K562 treated with DMSO at 1 percent for 12 hours (cell line): Measurements from ENCODE around the gene PDP2. TPM values are rescaled to one million over a fixed set of nuclear protein-coding genes. Genes with fewer than 3 reads are reported as not detected.

Experiments
- total RNA-seq: library from RNA; unstranded; fragments of 300-600 nt; gene quantifications from 2 replicates; pipeline ENCODE4 v1.2.3, GENCODE V29; 2022; ENCODE audit not compliant: insufficient read depth

Gene PDP2
- 2.0 and 9.1 TPM in 2 replicates for total RNA-seq

GRCh38 chr16:66880288-66881013 lies at the start of gene PDP2:
PDP2 (plus strand) TSS chr16:66880515; CDS start chr16:66884285, 3,770 bp downstream.

DNA sequence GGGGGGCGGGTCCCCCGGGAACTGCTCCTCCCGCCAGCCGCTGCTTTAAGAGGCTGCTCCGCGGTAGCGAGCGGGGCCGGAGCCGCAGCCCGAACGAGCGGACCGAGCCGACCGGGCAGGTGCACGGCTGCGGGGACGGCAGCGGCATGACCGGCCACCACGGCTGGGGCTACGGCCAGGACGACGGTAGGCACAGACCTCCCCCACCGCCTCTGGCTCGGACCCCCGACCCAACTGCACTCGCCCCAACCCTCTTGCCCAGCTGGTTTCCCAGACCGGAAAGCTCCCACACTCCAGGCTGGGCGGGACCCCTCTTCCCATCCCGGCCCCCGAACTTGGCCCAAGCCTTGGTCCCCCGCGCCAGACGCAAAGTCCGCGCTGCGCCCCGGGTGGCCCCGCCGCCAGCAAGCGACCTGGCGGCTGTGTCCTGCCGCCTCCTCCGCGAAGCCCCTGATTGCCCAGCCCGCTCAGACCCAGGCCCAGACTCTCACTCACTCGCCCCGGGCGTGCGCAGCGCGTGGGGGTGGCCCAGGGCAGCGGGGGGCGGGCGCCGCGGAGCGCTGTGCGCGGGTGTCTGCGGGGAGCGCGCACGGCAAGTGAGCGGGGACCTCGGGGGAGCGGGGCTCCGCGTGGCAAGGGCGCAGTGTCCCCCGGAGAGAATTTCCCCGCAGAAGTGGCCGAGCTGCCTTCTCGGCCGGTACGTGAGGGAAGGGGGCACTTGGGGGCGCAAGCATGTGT lies 35.8 kb upstream of the PDP2 start, which contains the start of gene CA7:
Gene CA7 (plus strand): TSS at position 73 of the 738 bp plus-strand sequence. CDS start 74 bp downstream, at position 147.

GRCh38 chr16:66918803-66919568 lies 38.7 kb downstream of the PDP2 start, which contains the start of gene CDH16:
CDH16 (minus strand) TSS chr16:66918885; CDS start chr16:66918065, 820 bp downstream.

DNA sequence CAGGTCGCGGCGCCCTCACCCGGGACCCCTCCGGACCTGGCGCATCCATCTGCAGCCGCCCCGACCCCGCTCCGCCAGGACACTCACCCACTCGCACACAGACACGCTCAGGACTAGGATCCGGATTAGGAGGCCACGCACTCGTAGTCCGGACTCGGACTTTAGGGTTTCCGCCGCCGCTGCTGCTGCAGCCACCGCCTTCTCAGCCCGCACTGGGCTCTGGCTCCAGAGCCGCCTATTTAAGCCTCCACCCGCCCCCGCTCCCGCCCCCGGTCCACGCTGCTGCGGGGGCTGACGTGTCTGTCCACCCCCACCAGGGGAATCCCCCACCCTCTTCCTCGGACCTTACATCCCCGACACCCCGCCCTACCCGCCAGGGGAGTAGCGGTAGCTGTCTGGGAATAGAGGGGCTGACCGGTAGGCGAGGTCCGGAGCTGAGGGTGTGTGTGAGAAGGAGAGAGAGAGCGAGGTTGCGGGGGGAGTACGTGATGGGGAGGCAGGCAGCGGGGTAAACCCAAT lies 45.1 kb downstream of the PDP2 start, which contains the start of gene RRAD:
Gene RRAD (minus strand): TSS at position 214 of the 519 bp plus-strand sequence. CDS start 356 bp downstream, outside the sequence.

DNA sequence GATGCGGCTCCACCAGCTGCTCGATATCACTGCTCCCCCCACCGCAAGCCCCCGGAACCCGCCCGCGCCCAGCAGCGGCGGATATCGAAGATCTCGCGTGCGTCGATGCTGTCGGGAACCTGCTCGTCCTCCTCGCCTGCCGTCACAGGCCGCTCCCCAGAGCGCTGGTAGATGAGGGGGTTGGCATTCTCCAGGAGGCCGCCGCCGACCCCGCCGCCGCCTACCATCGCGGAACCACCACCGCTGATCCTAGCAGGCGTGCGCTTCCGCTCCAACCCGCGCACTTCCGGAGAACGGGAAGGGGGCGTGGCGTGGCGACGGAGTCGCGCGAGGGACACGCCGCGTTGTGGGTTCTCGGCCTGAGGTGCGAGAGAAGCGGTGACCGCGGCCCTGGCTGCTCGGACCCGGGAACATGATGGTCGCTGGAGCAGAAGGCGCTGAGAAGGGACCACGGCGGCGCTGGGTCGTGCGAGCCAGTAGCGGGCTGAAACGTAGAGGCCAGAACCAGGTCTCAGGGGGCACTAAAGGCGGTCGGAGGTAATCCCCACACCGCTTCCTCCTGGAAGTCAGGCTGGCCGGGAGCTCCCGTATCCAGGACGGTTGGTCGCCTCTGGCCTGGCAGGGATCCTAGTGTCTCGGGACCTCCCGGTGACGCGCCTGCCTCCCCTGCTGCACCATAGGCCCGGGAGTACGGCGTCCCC lies 54.0 kb downstream of the PDP2 start, which contains the start of gene CIAO2B:
Gene CIAO2B (minus strand): TSS at position 265 of the 701 bp plus-strand sequence. CDS start 38 bp downstream, at position 227.

DNA sequence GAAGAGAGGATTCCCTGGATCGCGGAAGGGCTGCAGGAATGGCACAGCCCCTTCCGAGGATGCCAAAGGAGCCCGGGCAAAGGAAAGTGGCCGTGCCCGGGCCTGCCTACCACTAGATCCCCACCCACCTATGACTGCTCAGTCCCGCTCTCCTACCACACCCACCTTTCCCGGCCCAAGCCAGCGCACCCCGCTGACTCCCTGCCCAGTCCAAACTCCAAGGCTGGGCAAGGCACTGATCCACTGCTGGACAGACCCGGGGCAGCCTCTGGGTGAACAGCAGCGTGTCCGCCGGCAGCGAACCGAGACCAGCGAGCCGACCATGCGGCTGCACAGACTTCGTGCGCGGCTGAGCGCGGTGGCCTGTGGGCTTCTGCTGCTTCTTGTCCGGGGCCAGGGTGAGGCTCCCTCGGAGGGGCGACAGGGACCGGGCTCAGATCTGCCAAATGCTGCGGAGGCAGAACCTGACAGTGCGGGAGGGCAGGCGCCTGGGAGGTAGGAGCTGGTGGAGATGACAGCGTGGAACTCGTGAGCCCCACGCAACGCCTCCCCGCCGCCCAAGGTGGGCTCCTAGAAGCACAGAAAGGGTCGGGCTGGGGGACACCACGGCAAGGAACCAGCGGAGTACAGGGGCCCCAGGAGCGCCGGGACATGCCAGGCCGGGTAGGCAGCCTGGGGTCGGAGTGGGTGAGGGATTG lies 55.1 kb downstream of the PDP2 start, which contains the start of gene CES2:
Gene CES2 (plus strand): TSS at position 203 of the 698 bp plus-strand sequence. CDS start 120 bp downstream, at position 323.

Other genes with a start within 250 kb of the PDP2 start
- 4.9 and 22.6 TPM in 2 replicates for gene CMTM4, start 183.8 kb upstream of the PDP2 start, total RNA-seq
- 6.3 and 41.7 TPM in 2 replicates for gene DYNC1LI2, start 128.9 kb upstream of the PDP2 start, total RNA-seq
- not detected in 2 replicates for gene TERB1, start 78.9 kb upstream of the PDP2 start, total RNA-seq
- 42.5 and 85.3 TPM in 2 replicates for gene NAE1, start 49.5 kb upstream of the PDP2 start, total RNA-seq
- gene CA7, start 36.1 kb upstream of the PDP2 start, total RNA-seq, result not detected in 2 replicates
- gene CDH16, start 38.4 kb downstream of the PDP2 start, total RNA-seq, result not detected in 2 replicates
- 3.0 and 4.2 TPM in 2 replicates for gene RRAD, start 45.0 kb downstream of the PDP2 start, total RNA-seq
- 232 and 283 TPM in 2 replicates for gene CIAO2B, start 53.9 kb downstream of the PDP2 start, total RNA-seq
- 15.4 and 22.8 TPM in 2 replicates for gene CES2, start 55.0 kb downstream of the PDP2 start, total RNA-seq
- 1.3 and 1.5 TPM in 2 replicates for gene CES3, start 80.8 kb downstream of the PDP2 start, total RNA-seq
- not detected in 2 replicates for gene CES4A, start 108.1 kb downstream of the PDP2 start, total RNA-seq
- 25.6 and 43.6 TPM in 2 replicates for gene CBFB, start 148.6 kb downstream of the PDP2 start, total RNA-seq
- gene PHAF1, start 229.4 kb downstream of the PDP2 start, total RNA-seq, result 7.2 and 15.4 TPM in 2 replicates